Measurements from ENCODE around the gene POU4F1.

The POU4F1 gene

DNA sequence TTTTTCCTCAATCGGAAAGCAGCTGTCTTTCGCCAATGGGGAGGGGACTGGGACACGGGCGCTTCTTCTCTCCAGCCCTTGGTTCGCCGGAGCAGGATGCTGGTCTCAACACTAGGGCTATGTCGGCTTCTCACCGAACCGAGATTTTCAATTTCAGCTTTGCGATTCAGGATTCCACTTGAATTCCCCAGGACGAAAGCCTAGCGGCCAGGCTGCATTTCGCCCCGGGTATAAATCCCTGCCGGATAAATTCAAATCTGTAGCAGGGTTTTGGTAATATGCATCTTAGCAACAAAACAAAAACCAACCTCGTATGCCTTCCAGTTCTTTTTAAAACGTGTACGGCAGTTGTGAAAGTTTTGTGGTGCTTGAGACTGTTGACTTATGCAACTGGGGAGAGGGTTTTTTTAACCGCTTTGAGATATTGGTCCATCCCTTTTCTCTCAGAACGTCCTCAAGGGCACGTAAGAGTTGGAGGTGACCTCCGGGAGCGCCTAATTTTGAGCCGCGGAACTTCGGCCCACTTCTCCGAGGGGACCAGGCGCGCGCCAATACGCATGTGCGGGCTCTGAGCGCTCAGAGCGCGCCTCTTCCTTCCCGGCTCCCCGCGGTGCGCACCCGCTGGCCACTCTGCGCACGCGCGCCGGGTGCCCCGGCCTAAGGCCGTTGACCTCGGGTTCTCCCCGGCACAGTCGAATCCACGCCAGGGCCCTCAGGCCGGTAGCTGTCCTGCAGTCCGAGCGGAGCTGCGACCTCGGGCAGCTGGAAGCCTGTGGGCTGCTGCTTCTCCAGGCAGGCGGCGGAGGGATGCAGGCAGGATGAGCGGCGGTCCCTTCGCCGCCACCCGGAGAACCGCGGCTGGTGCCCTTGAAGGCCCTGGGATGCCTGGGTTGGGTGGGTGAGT is 7.6 kb downstream of the POU4F1 start:
- H3K36me3 ChIP-seq (replicated peaks) = no peaks in the 10 kb centered on the region
- in situ Hi-C loops (cut with HindIII; ENCODE audit: low pct_ligation_motif_present, low sequenced_read_pairs) = no loop called here
- TF ChIP-seq, protein P1, sequence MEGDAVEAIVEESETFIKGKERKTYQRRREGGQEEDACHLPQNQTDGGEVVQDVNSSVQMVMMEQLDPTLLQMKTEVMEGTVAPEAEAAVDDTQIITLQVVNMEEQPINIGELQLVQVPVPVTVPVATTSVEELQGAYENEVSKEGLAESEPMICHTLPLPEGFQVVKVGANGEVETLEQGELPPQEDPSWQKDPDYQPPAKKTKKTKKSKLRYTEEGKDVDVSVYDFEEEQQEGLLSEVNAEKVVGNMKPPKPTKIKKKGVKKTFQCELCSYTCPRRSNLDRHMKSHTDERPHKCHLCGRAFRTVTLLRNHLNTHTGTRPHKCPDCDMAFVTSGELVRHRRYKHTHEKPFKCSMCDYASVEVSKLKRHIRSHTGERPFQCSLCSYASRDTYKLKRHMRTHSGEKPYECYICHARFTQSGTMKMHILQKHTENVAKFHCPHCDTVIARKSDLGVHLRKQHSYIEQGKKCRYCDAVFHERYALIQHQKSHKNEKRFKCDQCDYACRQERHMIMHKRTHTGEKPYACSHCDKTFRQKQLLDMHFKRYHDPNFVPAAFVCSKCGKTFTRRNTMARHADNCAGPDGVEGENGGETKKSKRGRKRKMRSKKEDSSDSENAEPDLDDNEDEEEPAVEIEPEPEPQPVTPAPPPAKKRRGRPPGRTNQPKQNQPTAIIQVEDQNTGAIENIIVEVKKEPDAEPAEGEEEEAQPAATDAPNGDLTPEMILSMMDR (IDR thresholded peaks at IDR 0.05; ENCODE audit: low read depth, low read length, missing control alignments) = peak; percentile 8
- no peak overlapping the region for H3K27ac ChIP-seq
- DNase-seq = no peak
- H3K4me3 ChIP-seq (ENCODE audit: low read depth, low read length) = peak overlapping the region; percentile 12
- peaks cover 88% of the 10 kb centered on the region for H3K27me3 ChIP-seq (replicated peaks)

- Histone ChIP-seq H3K27ac (no peak overlapping the region), H3K36me3 (replicated peaks) (no peaks in the 10 kb centered on the region), H3K27me3 (replicated peaks) (peaks cover 79% of the 10 kb centered on the region), H3K4me3 (ENCODE audit: low read depth, low read length) (no peak overlapping the region)
- in situ Hi-C loops (cut with HindIII; ENCODE audit: low pct_ligation_motif_present, low sequenced_read_pairs) = no loop called here
- DNase-seq = no peak
- TF ChIP-seq, protein P1 (IDR thresholded peaks at IDR 0.05; ENCODE audit: low read depth, low read length, missing control alignments) = no peak
Observed at GRCh38 chr13:78594456-78594975, 8.8 kb downstream of the POU4F1 start.

- H3K27ac ChIP-seq = no peak overlapping the region
- in situ Hi-C loops (cut with HindIII; ENCODE audit: low pct_ligation_motif_present, low sequenced_read_pairs) = no loop called here
- DNase-seq = no peak
- TF ChIP-seq, protein P1 (IDR thresholded peaks at IDR 0.05; ENCODE audit: low read depth, low read length, missing control alignments) = no peak
- H3K4me3 ChIP-seq (ENCODE audit: low read depth, low read length) = no peak overlapping the region
- peaks cover 73% of the 10 kb centered on the region for H3K27me3 ChIP-seq (replicated peaks)
- H3K36me3 ChIP-seq (replicated peaks) = no peaks in the 10 kb centered on the region
Observed at GRCh38 chr13:78593652-78594455, 9.5 kb downstream of the POU4F1 start.

GRCh38 chr13:78593129-78593528 is 10.2 kb downstream of the POU4F1 start:
- Histone ChIP-seq H3K36me3 (replicated peaks) (no peaks in the 10 kb centered on the region), H3K27me3 (replicated peaks) (peaks cover 69% of the 10 kb centered on the region), H3K27ac (no peak overlapping the region), H3K4me3 (ENCODE audit: low read depth, low read length) (no peak overlapping the region)
- in situ Hi-C loops (cut with HindIII; ENCODE audit: low pct_ligation_motif_present, low sequenced_read_pairs) = no loop called here
- TF ChIP-seq, protein P1 (IDR thresholded peaks at IDR 0.05; ENCODE audit: low read depth, low read length, missing control alignments) = no peak
- DNase-seq = no peak

DNA sequence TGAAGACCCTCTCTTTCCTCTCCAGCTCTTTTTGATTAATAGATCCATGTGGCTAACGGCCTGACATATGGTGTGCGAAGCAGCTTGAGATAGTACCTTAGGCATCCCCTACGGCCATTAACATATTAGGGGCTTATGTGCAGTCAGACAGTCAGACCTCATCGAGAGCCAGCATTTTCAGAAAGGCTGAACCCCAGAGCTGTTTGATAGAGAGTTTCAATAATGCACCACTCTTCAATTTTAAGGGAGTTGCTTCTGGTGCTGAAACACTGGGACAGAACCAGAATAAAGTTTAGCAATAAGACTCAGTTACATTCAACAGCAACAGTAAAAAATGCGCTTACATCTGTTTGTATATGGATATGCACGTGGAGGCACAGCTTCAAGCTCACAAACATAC is 10.8 kb downstream of the POU4F1 start:
- Histone ChIP-seq H3K27ac (no peak overlapping the region), H3K36me3 (replicated peaks) (no peaks in the 10 kb centered on the region), H3K4me3 (ENCODE audit: low read depth, low read length) (no peak overlapping the region), H3K27me3 (replicated peaks) (peaks cover 64% of the 10 kb centered on the region)
- in situ Hi-C loops (cut with HindIII; ENCODE audit: low pct_ligation_motif_present, low sequenced_read_pairs) = no loop called here
- no peak for DNase-seq
- TF ChIP-seq, protein P1 (IDR thresholded peaks at IDR 0.05; ENCODE audit: low read depth, low read length, missing control alignments) = no peak
